Astrocyte (in vitro differentiated cells and primary cell): ENCODE data around the gene OVOL1. TPM values are rescaled to one million over a fixed set of nuclear protein-coding genes. Genes with fewer than 3 reads are reported as not detected.

ENCODE experiments used
- DNase-seq: peaks from one replicate; pipeline ENCODE4 v3.0.0-alpha.2; 2010; ENCODE audit warnings: low read depth
- FAIRE-seq: peaks from 2 replicates; lab custom pipeline; 2011; peaks lifted over from hg19 to GRCh38; lab: Jason Lieb, UNC
- H2AFZ ChIP-seq: 2 replicates; pipeline ENCODE4 v1.6.0; 2012; ENCODE audit warnings: low read depth, low read length, inconsistent platforms
- H3K27ac ChIP-seq: 2 replicates; pipeline ENCODE4 v1.5.1; 2011; ENCODE audit warnings: low read depth, low read length, inconsistent platforms
- H3K27me3 ChIP-seq: 2 replicates; pipeline ENCODE4 v1.6.0; 2011; ENCODE audit warnings: low read length, inconsistent platforms; ENCODE audit not compliant: insufficient read depth
- H3K36me3 ChIP-seq: 2 replicates; pipeline ENCODE4 v1.5.1; 2011; ENCODE audit warnings: low read length, inconsistent platforms; ENCODE audit not compliant: insufficient read depth
- H3K4me1 ChIP-seq: 2 replicates; pipeline ENCODE4 v1.5.1; 2011; ENCODE audit warnings: low read length, inconsistent platforms; ENCODE audit not compliant: insufficient read depth
- H3K4me2 ChIP-seq: 2 replicates; pipeline ENCODE4 v1.6.0; 2012; ENCODE audit warnings: low read length, inconsistent platforms
- H3K4me3 ChIP-seq: 2 replicates; pipeline ENCODE4 v1.5.1; 2011; ENCODE audit warnings: low read depth, mild to moderate bottlenecking, low read length, inconsistent platforms; ENCODE audit not compliant: insufficient read depth
- H3K79me2 ChIP-seq: 2 replicates; pipeline ENCODE4 v1.6.0; 2012; ENCODE audit warnings: mild to moderate bottlenecking, low read length, inconsistent platforms; ENCODE audit not compliant: insufficient read depth
- H3K9ac ChIP-seq: 2 replicates; pipeline ENCODE4 v1.6.0; 2012; ENCODE audit warnings: mild to moderate bottlenecking, low read length, inconsistent platforms
- H3K9me3 ChIP-seq: 2 replicates; pipeline ENCODE4 v1.5.1; 2012; ENCODE audit warnings: low read depth, mild to moderate bottlenecking, low read length, inconsistent platforms; ENCODE audit not compliant: insufficient read depth
- H4K20me1 ChIP-seq: 2 replicates; pipeline ENCODE4 v1.6.0; 2012; ENCODE audit warnings: low read length, inconsistent platforms; ENCODE audit not compliant: insufficient read depth
- H3K27ac Mint-ChIP-seq: one replicate; pipeline ENCODE4 v1.8.0; 2021; ENCODE audit warnings: mild to moderate bottlenecking, mixed read lengths; ENCODE audit not compliant: unreplicated experiment
- H3K27me3 Mint-ChIP-seq: one replicate; pipeline ENCODE4 v1.8.0; 2021; ENCODE audit warnings: low read depth, mixed read lengths; ENCODE audit not compliant: unreplicated experiment
- H3K36me3 Mint-ChIP-seq: one replicate; pipeline ENCODE4 v1.8.0; 2021; ENCODE audit warnings: low read depth, mixed read lengths; ENCODE audit not compliant: unreplicated experiment
- H3K4me1 Mint-ChIP-seq: one replicate; pipeline ENCODE4 v1.8.0; 2021; ENCODE audit warnings: low read depth, mixed read lengths; ENCODE audit not compliant: unreplicated experiment
- H3K4me3 Mint-ChIP-seq: one replicate; pipeline ENCODE4 v1.8.0; 2021; ENCODE audit warnings: mild to moderate bottlenecking, moderate library complexity, mixed read lengths; ENCODE audit not compliant: unreplicated experiment
- H3K9me3 Mint-ChIP-seq: one replicate; pipeline ENCODE4 v1.8.0; 2021; ENCODE audit warnings: mild to moderate bottlenecking, mixed read lengths; ENCODE audit not compliant: unreplicated experiment
- EZH2 ChIP-seq: IDR thresholded peaks from 2 replicates; pipeline ENCODE4 v1.6.1; 2012; ENCODE audit warnings: mild to moderate bottlenecking, low read length, inconsistent platforms; ENCODE audit not compliant: insufficient read depth
- total RNA-seq: library from RNA; stranded (reverse); gene quantifications from 2 replicates; pipeline ENCODE4 v1.2.1, GENCODE V29; 2021
- TF ChIP-seq, protein P1 (sequence below): IDR thresholded peaks from 2 replicates; pipeline ENCODE4 v1.5.1; 2011; ENCODE audit warnings: low read depth, mild to moderate bottlenecking, inconsistent platforms, low read length, moderate library complexity; ENCODE audit not compliant: insufficient read depth

The OVOL1 gene
- total RNA-seq, 1 donor from 2014 or later, result 1.0 TPM

DNA sequence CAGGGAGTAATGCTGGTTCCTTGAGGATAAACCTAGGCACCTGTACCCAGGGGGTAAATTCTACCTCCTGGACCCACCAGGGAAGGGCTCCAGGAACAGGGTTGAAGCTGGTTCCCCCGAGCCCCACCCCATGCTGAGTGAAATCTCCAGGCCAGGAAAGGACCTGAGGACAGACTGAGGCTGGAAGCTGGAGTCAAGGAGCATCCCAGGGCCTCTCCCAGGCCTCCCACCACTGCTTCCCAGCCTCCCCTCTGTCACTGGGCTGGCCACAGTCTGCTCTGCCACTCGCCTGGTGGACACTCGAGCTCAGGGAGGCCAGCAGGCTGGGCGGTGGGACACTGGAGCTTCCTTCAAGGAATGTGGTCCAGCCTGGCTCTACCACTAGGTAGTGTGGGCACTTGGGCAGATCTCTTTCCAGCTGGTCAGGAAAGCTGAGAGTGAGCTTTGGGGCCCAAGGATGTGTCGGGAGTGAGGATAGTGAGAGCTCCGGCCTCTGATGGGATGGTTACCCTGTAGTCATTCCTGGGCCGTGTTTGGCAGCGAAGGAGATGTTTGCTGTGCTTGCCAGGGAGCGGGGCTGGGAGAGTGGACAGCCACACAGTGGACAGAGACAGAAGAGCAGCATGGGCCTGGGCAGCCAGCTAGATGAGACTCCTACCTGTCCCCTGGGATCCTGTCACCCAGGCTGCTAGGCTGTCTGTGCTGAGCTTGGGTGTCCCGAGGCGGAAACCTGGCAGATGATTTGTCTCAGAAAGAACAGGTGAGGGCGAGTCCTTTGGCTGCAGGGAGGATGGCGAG lies 3.4 kb downstream of the OVOL1 start:
- Histone ChIP-seq H3K9ac (no peak overlapping the region), H3K27me3 (peaks cover 46% of the 10 kb centered on the region), H3K4me1 (no peaks in the 10 kb centered on the region), H3K79me2 (no peaks in the 10 kb centered on the region), H4K20me1 (no peaks in the 10 kb centered on the region), H3K36me3 (no peaks in the 10 kb centered on the region), H3K27ac (no peak overlapping the region), H2AFZ (no peak overlapping the region), H3K4me3 (no peak overlapping the region), H3K4me2 (no peak overlapping the region), H3K9me3 (no peaks in the 10 kb centered on the region)
- H3K27me3 Mint-ChIP-seq, result peaks cover 66% of the 10 kb centered on the region
- DNase-seq, result no peak
- peaks cover 3% of the 10 kb centered on the region for H3K9me3 Mint-ChIP-seq
- no peaks in the 10 kb centered on the region for H3K36me3 Mint-ChIP-seq
- no peak overlapping the region for H3K4me3 Mint-ChIP-seq
- no peak overlapping the region for H3K27ac Mint-ChIP-seq
- TF ChIP-seq, protein P1, sequence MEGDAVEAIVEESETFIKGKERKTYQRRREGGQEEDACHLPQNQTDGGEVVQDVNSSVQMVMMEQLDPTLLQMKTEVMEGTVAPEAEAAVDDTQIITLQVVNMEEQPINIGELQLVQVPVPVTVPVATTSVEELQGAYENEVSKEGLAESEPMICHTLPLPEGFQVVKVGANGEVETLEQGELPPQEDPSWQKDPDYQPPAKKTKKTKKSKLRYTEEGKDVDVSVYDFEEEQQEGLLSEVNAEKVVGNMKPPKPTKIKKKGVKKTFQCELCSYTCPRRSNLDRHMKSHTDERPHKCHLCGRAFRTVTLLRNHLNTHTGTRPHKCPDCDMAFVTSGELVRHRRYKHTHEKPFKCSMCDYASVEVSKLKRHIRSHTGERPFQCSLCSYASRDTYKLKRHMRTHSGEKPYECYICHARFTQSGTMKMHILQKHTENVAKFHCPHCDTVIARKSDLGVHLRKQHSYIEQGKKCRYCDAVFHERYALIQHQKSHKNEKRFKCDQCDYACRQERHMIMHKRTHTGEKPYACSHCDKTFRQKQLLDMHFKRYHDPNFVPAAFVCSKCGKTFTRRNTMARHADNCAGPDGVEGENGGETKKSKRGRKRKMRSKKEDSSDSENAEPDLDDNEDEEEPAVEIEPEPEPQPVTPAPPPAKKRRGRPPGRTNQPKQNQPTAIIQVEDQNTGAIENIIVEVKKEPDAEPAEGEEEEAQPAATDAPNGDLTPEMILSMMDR, result no peak
- no peak for TF ChIP-seq EZH2
- no peak for FAIRE-seq
- no peaks in the 10 kb centered on the region for H3K4me1 Mint-ChIP-seq

DNA sequence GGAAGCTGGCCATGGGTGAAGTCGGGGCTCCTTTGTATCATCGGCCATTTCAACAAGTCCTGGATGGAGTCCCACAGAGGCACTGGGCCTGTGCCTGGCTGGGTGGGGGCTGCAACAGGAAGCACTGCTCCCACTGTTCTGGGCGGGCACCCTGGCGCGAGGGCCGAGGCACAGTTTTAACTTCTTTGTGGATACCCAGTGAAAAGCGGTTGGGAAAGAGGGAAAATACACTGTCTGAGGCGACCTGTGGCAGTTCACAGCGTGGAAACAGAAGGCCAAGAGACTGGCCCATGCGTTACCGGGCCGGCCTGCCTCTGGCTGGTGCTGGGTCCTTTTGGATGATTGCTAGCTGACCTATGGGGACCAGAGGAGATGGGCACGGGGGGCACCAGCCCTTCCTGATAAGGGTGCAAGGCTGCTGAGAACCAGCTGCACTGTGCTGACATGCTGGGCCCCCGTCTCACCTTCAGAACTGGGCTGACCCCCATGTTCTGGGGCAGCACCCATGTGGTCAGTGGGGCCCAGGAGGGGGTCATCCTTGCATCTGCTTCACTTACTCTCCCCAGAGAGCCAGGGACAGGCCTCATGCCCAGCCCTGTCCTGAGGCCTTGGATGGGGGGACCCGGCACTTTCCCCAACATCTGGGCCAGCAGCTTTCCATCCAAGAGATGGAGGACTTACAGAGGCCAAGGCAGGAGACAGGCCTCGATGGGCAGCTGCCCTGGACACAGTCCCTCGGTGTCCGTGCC lies 4.2 kb downstream of the OVOL1 start:
- no peak for FAIRE-seq
- no peak overlapping the region for H3K4me3 Mint-ChIP-seq
- TF ChIP-seq EZH2, result no peak
- TF ChIP-seq, protein P1, result no peak
- H3K36me3 Mint-ChIP-seq, result no peaks in the 10 kb centered on the region
- H3K79me2 ChIP-seq, result no peaks in the 10 kb centered on the region
- no peaks in the 10 kb centered on the region for H3K36me3 ChIP-seq
- no peaks in the 10 kb centered on the region for H4K20me1 ChIP-seq
- H3K27me3 Mint-ChIP-seq, result peaks cover 65% of the 10 kb centered on the region
- no peaks in the 10 kb centered on the region for H3K9me3 ChIP-seq
- H3K4me1 Mint-ChIP-seq, result no peaks in the 10 kb centered on the region
- no peak for DNase-seq
- no peak overlapping the region for H2AFZ ChIP-seq
- H3K9me3 Mint-ChIP-seq, result no peaks in the 10 kb centered on the region
- no peaks in the 10 kb centered on the region for H3K4me1 ChIP-seq
- H3K9ac ChIP-seq, result no peak overlapping the region
- H3K4me3 ChIP-seq, result no peak overlapping the region
- H3K27ac ChIP-seq, result no peak overlapping the region
- no peak overlapping the region for H3K27ac Mint-ChIP-seq
- H3K27me3 ChIP-seq, result peaks cover 39% of the 10 kb centered on the region
- no peak overlapping the region for H3K4me2 ChIP-seq
